ENCODE data around the gene PDIA4. TPM values are rescaled to one million over a fixed set of nuclear protein-coding genes. Genes with fewer than 3 reads are reported as not detected.

PDIA4 gene
- total RNA-seq, 1 experiment from 2014 or later = 217 TPM

DNA sequence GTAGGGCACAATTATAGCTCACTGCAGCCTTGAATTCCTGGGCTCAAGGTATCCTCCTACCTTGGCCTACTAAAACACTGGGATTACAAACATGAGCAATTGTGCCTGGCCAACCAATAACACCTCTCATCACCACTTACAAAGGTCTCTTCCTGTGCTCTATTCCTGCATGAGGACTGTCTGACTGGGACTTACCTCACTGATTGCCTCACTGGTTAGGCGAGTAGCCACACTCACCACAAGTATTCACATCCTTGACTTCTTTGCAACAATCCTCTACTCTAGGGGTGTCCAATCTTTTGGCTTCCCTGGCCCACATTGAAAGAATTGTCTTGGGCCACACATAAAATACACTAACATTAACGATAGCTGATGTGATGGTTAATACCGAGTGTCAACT lies 22.6 kb upstream of the PDIA4 start:
- no peak for TF ChIP-seq SRF (IDR thresholded peaks at IDR 0.05; ENCODE audit: low read depth)
- TF ChIP-seq, protein P1, sequence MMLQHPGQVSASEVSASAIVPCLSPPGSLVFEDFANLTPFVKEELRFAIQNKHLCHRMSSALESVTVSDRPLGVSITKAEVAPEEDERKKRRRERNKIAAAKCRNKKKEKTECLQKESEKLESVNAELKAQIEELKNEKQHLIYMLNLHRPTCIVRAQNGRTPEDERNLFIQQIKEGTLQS (IDR thresholded peaks at IDR 0.05) = no peak
- no peak for TF ChIP-seq EZH2phosphoT487 (IDR thresholded peaks at IDR 0.05; ENCODE audit: borderline replicate concordance)
- TF ChIP-seq, protein P2, sequence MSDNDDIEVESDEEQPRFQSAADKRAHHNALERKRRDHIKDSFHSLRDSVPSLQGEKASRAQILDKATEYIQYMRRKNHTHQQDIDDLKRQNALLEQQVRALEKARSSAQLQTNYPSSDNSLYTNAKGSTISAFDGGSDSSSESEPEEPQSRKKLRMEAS (IDR thresholded peaks at IDR 0.05) = no peak
- Histone ChIP-seq H3K27me3 (ENCODE audit: insufficient read depth, low read length) (no peaks in the 10 kb centered on the region), H2AFZ (ENCODE audit: low read depth, low read length, poor library complexity, severe bottlenecking) (no peak overlapping the region), H3K36me3 (ENCODE audit: control insufficient read depth in 1 of 2, insufficient read depth in 2 of 2, low read length in 2 of 2) (no peaks in the 10 kb centered on the region), H4K20me1 (ENCODE audit: insufficient read depth) (no peaks in the 10 kb centered on the region), H3K27ac (ENCODE audit: low read depth, low read length) (no peak overlapping the region), H3K4me1 (ENCODE audit: control insufficient read depth in 1 of 2, insufficient read depth in 2 of 2, low read length in 2 of 2) (no peaks in the 10 kb centered on the region), H3K4me3 (replicated peaks in 1 of 2; ENCODE audit: low read depth in 1 of 2, low read length in 2 of 2) (no peak overlapping the region), H3K9me2 (ENCODE audit: insufficient read depth) (no peaks in the 10 kb centered on the region), H3K4me2 (ENCODE audit: low read length) (no peak overlapping the region), H3K79me2 (ENCODE audit: insufficient read depth, low read length) (no peaks in the 10 kb centered on the region), H3K9me3 (ENCODE audit: control insufficient read depth in 1 of 2, insufficient read depth in 1 of 2, low read depth in 1 of 2, low read length in 2 of 2) (no peaks in the 10 kb centered on the region), H3K9ac (ENCODE audit: low read length) (no peak overlapping the region)
- ChIA-PET RAD21 (ENCODE audit: low non-redundant PET in 1 of 2, low total read pairs in 2 of 2, uncharacterized antibody in 2 of 2, unreplicated experiment in 2 of 2) (no interaction called here), CTCF (no interaction called here), POLR2A (no interaction called here)
- intact Hi-C loops (cut with micrococcal nuclease) = no loop called here
- BruUV-seq (replicated peaks) = no TSS peak
- DNase-seq (ENCODE audit: low read depth, low spot score) (no peak), ATAC-seq (no peak)

GRCh38 chr7:149048805-149049204 lies 20.5 kb upstream of the PDIA4 start:
- H4K20me1 ChIP-seq (ENCODE audit: insufficient read depth) = no peaks in the 10 kb centered on the region
- H3K9ac ChIP-seq (ENCODE audit: low read length) = no peak overlapping the region
- ChIA-PET POLR2A (no interaction called here), CTCF (interaction anchor here (1.3 to 1.5 kb wide), 2 partner anchors 17 to 23 kb away, joined by 4 read pairs; no protein-coding TSS in a partner anchor), RAD21 (ENCODE audit: low non-redundant PET in 1 of 2, low total read pairs in 2 of 2, uncharacterized antibody in 2 of 2, unreplicated experiment in 2 of 2) (interaction anchor here in 1 of 2 experiments (0.6 kb wide), 1 partner anchor 62 kb away, joined by 3 read pairs; no protein-coding TSS in a partner anchor)
- DNase-seq (ENCODE audit: low read depth, low spot score) (no peak), ATAC-seq (no peak)
- no peak overlapping the region for H3K4me3 ChIP-seq (replicated peaks in 1 of 2; ENCODE audit: low read depth in 1 of 2, low read length in 2 of 2)
- H2AFZ ChIP-seq (ENCODE audit: low read depth, low read length, poor library complexity, severe bottlenecking) = no peak overlapping the region
- H3K79me2 ChIP-seq (ENCODE audit: insufficient read depth, low read length) = no peaks in the 10 kb centered on the region
- no TSS peak for BruUV-seq (replicated peaks)
- no peaks in the 10 kb centered on the region for H3K9me3 ChIP-seq (ENCODE audit: control insufficient read depth in 1 of 2, insufficient read depth in 1 of 2, low read depth in 1 of 2, low read length in 2 of 2)
- no peak for TF ChIP-seq SP1 (IDR thresholded peaks at IDR 0.05; ENCODE audit: low read depth)
- no peak for TF ChIP-seq TCF7L2 (IDR thresholded peaks at IDR 0.05; ENCODE audit: borderline replicate concordance, extremely low read depth, insufficient read depth, insufficient read length)
- no peak for TF ChIP-seq FOSL1 (IDR thresholded peaks at IDR 0.05; ENCODE audit: low read depth)
- TF ChIP-seq JUND (IDR thresholded peaks at IDR 0.05) = no peak
- no peak for TF ChIP-seq EZH2phosphoT487 (IDR thresholded peaks at IDR 0.05; ENCODE audit: borderline replicate concordance)
- TF ChIP-seq YY1 (IDR thresholded peaks at IDR 0.05; ENCODE audit: extremely low read depth, insufficient replicate concordance, low read depth, low read length) = no peak
- TF ChIP-seq ZNF274 (IDR thresholded peaks at IDR 0.05; ENCODE audit: low read depth, low read length) = no peak
- no peak for TF ChIP-seq ELF1 (IDR thresholded peaks at IDR 0.05; ENCODE audit: borderline replicate concordance, low read depth)
- H3K4me1 ChIP-seq (ENCODE audit: control insufficient read depth in 1 of 2, insufficient read depth in 2 of 2, low read length in 2 of 2) = peaks cover 0 to 5% of the 10 kb centered on the region in 2 experiments; a peak in 1 of 4 replicates
- intact Hi-C loops (cut with micrococcal nuclease) = no loop called here
- H3K36me3 ChIP-seq (ENCODE audit: control insufficient read depth in 1 of 2, insufficient read depth in 2 of 2, low read length in 2 of 2) = no peaks in the 10 kb centered on the region
- H3K4me2 ChIP-seq (ENCODE audit: low read length) = no peak overlapping the region
- H3K9me2 ChIP-seq (ENCODE audit: insufficient read depth) = no peaks in the 10 kb centered on the region
- H3K27me3 ChIP-seq (ENCODE audit: insufficient read depth, low read length) = no peaks in the 10 kb centered on the region
- H3K27ac ChIP-seq (ENCODE audit: low read depth, low read length) = no peak overlapping the region

Measured in HCT116 (cell line).